H9 (cell line): ENCODE results near the gene SLC4A5. TPM values are rescaled to one million over a fixed set of nuclear protein-coding genes. Genes with fewer than 3 reads are reported as not detected.

Source experiments
- DNase-seq: peaks from one replicate; pipeline ENCODE4 v3.0.0-alpha.2; 2017
- H2AFZ ChIP-seq: one replicate; pipeline ENCODE4 v1.6.1; 2013; ENCODE audit warnings: mild to moderate bottlenecking, low read length, control low read depth, moderate library complexity
- H2AK5ac ChIP-seq: 2 replicates; pipeline ENCODE4 v1.6.1; 2013; ENCODE audit warnings: low read length, control low read depth, mixed read lengths; ENCODE audit not compliant: insufficient read length
- H2BK120ac ChIP-seq: one replicate; pipeline ENCODE4 v1.6.1; 2013; ENCODE audit warnings: low read depth, mild to moderate bottlenecking, low read length, control low read depth, inconsistent platforms; ENCODE audit not compliant: poor library complexity, severe bottlenecking
- H2BK12ac ChIP-seq: 2 replicates; pipeline ENCODE4 v1.6.1; 2013; ENCODE audit warnings: low read length, control low read depth, mixed read lengths, low read depth; ENCODE audit not compliant: insufficient read length
- H2BK15ac ChIP-seq: 2 replicates; pipeline ENCODE4 v1.6.1; 2013; ENCODE audit warnings: low read depth, low read length, control low read depth
- H2BK20ac ChIP-seq: one replicate; pipeline ENCODE4 v1.6.1; 2013; ENCODE audit warnings: low read depth, mild to moderate bottlenecking, low read length, control low read depth, inconsistent platforms; ENCODE audit not compliant: poor library complexity, severe bottlenecking
- H2BK5ac ChIP-seq: 2 replicates; pipeline ENCODE4 v1.6.1; 2013; ENCODE audit warnings: low read length, control low read depth, mixed read lengths; ENCODE audit not compliant: insufficient read length
- H3K14ac ChIP-seq: 2 replicates; pipeline ENCODE4 v1.6.1; 2013; ENCODE audit warnings: low read length, control low read depth; ENCODE audit not compliant: insufficient read depth
- H3K18ac ChIP-seq: 2 replicates; pipeline ENCODE4 v1.6.1; 2013; ENCODE audit warnings: low read depth, mild to moderate bottlenecking, mixed read lengths, low read length, control low read depth; ENCODE audit not compliant: insufficient read length
- H3K23ac ChIP-seq: 2 replicates; pipeline ENCODE4 v1.6.1; 2013; ENCODE audit warnings: low read length, control low read depth, mixed read lengths, low read depth; ENCODE audit not compliant: insufficient read length
- H3K23me2 ChIP-seq: 2 replicates; pipeline ENCODE4 v1.6.1; 2013; ENCODE audit warnings: low read depth, mild to moderate bottlenecking, mixed read lengths, low read length, control low read depth; ENCODE audit not compliant: insufficient read length, poor library complexity, severe bottlenecking
- H3K27ac ChIP-seq: 2 replicates; pipeline ENCODE4 v1.5.1; 2013; ENCODE audit warnings: low read length, control low read depth, mixed read lengths, low read depth; ENCODE audit not compliant: insufficient read length
- H3K27me3 ChIP-seq: 2 replicates; pipeline ENCODE4 v1.6.1; 2013; ENCODE audit warnings: low read length, control low read depth, inconsistent platforms; ENCODE audit not compliant: insufficient read depth
- H3K4ac ChIP-seq: 2 replicates; pipeline ENCODE4 v1.6.1; 2013; ENCODE audit warnings: low read depth, mild to moderate bottlenecking, control low read depth, inconsistent platforms, low read length, moderate library complexity
- H3K4me1 ChIP-seq: 2 replicates; pipeline ENCODE4 v1.6.1; 2013; ENCODE audit warnings: low read length, control low read depth, inconsistent platforms; ENCODE audit not compliant: insufficient read depth
- H3K4me2 ChIP-seq: 2 replicates; pipeline ENCODE4 v1.6.1; 2013; ENCODE audit warnings: low read length, control low read depth, mixed read lengths; ENCODE audit not compliant: insufficient read length, insufficient read depth
- H3K56ac ChIP-seq: 2 replicates; pipeline ENCODE4 v1.6.1; 2013; ENCODE audit warnings: low read depth, mild to moderate bottlenecking, mixed read lengths, low read length, control low read depth; ENCODE audit not compliant: insufficient read length
- H3K79me1 ChIP-seq: 2 replicates; pipeline ENCODE4 v1.6.1; 2013; ENCODE audit warnings: low read depth, mild to moderate bottlenecking, moderate library complexity, low read length, control low read depth, inconsistent platforms; ENCODE audit not compliant: insufficient read depth, poor library complexity, severe bottlenecking
- H3K79me2 ChIP-seq: 2 replicates; pipeline ENCODE4 v1.6.1; 2013; ENCODE audit warnings: low read length, control low read depth, inconsistent platforms; ENCODE audit not compliant: insufficient read depth
- H3K9ac ChIP-seq: 2 replicates; pipeline ENCODE4 v1.6.1; 2013; ENCODE audit warnings: low read length, control low read depth, mixed read lengths; ENCODE audit not compliant: insufficient read length; ENCODE audit errors: extremely low read depth
- H3K9me3 ChIP-seq: one replicate; pipeline ENCODE4 v1.6.1; 2013; ENCODE audit warnings: low read depth, low read length, inconsistent platforms; ENCODE audit not compliant: control insufficient read depth
- H3T11ph ChIP-seq: one replicate; pipeline ENCODE4 v1.6.1; 2013; ENCODE audit warnings: mild to moderate bottlenecking, low read length, control low read depth, inconsistent platforms
- H4K20me1 ChIP-seq: one replicate; pipeline ENCODE4 v1.6.1; 2013; ENCODE audit not compliant: control insufficient read depth, insufficient read length, insufficient read depth
- H4K5ac ChIP-seq: 2 replicates; pipeline ENCODE4 v1.6.1; 2013; ENCODE audit warnings: low read depth, mild to moderate bottlenecking, mixed read lengths, low read length, control low read depth; ENCODE audit not compliant: insufficient read length
- H4K8ac ChIP-seq: replicated peaks from 2 replicates; pipeline ENCODE4 v1.6.1; 2013; ENCODE audit warnings: low read length, control low read depth, mixed read lengths, low read depth; ENCODE audit not compliant: insufficient read length
- H4K91ac ChIP-seq: 2 replicates; pipeline ENCODE4 v1.6.1; 2013; ENCODE audit warnings: low read depth, mild to moderate bottlenecking, moderate library complexity, mixed read lengths, low read length, control low read depth; ENCODE audit not compliant: insufficient read length
- H3K27ac Mint-ChIP-seq, 3 experiments: 2 replicates in 2 of 3; 3 replicates in 1 of 3; pipeline ENCODE4 v1.8.0; 2020 to 2021; ENCODE audit warnings: mixed read lengths in 3 of 3, mild to moderate bottlenecking in 1 of 3, moderate library complexity in 1 of 3
- H3K27me3 Mint-ChIP-seq: 2 replicates; pipeline ENCODE4 v1.8.0; 2021; ENCODE audit warnings: low read depth, mild to moderate bottlenecking, moderate library complexity, mixed read lengths
- H3K36me3 Mint-ChIP-seq, 3 experiments: 2 replicates in 2 of 3; 3 replicates in 1 of 3; pipeline ENCODE4 v1.8.0; 2020 to 2021; ENCODE audit warnings: low read depth in 3 of 3, mixed read lengths in 3 of 3; ENCODE audit not compliant: insufficient read depth in 1 of 3
- H3K4me1 Mint-ChIP-seq, 2 experiments: 2 replicates each; pipeline ENCODE4 v1.8.0; 2020; ENCODE audit warnings: mixed read lengths in 2 of 2
- H3K4me3 Mint-ChIP-seq, 2 experiments: 2 replicates in 1 of 2; 3 replicates in 1 of 2; pipeline ENCODE4 v1.8.0; 2020 to 2021; ENCODE audit warnings: mild to moderate bottlenecking in 2 of 2, mixed read lengths in 2 of 2, moderate library complexity in 1 of 2
- H3K9me3 Mint-ChIP-seq, 2 experiments: 2 replicates in 1 of 2; 3 replicates in 1 of 2; pipeline ENCODE4 v1.8.0; 2020; ENCODE audit warnings: mild to moderate bottlenecking in 2 of 2, mixed read lengths in 2 of 2, moderate library complexity in 1 of 2
- CTCF ChIP-seq: fragments of 200-600 bp; sonication (generic); conservative IDR thresholded peaks from 3 replicates; pipeline ENCODE4 v1.8.0; 2021; ENCODE audit warnings: antibody characterized with exemption, mild to moderate bottlenecking
- WGBS: extraction: QIAGEN DNeasy Blood & Tissue Kit; methylation state at CpG from one replicate; pipeline ENCODE4 v1.1.7; 2013; ENCODE audit warnings: missing lambda C conversion rate, low lambda C conversion rate, mixed read lengths; ENCODE audit not compliant: insufficient read length; ENCODE audit errors: extremely low coverage; 5-methylcytosine and 5-hydroxymethylcytosine counted together
- total RNA-seq: library from RNA; stranded (reverse); gene quantifications from 2 replicates; pipeline ENCODE4 v1.2.1, GENCODE V29; 2021

The SLC4A5 gene
- total RNA-seq, 1 experiment from 2014 or later: 0.50 TPM

- Histone ChIP-seq H3K79me1 (peaks cover 10% of the 10 kb centered on the region), H3T11ph (no peak overlapping the region), H2BK5ac (no peak overlapping the region), H2BK12ac (no peak overlapping the region), H3K9me3 (no peaks in the 10 kb centered on the region), H3K27ac (no peak overlapping the region), H2BK20ac (no peak overlapping the region), H4K91ac (no peak overlapping the region), H4K5ac (no peak overlapping the region), H3K23ac (no peak overlapping the region), H3K27me3 (no peaks in the 10 kb centered on the region), H3K4me2 (peak overlapping the region; percentile 34), H2BK15ac (no peak overlapping the region), H3K9ac (no peak overlapping the region), H2AFZ (no peak overlapping the region), H3K4me1 (peaks cover 7% of the 10 kb centered on the region), H4K8ac (no peak overlapping the region), H4K20me1 (no peaks in the 10 kb centered on the region), H3K14ac (no peak overlapping the region), H3K18ac (no peak overlapping the region), H3K56ac (no peak overlapping the region), H3K4ac (no peak overlapping the region), H2BK120ac (no peak overlapping the region), H3K23me2 (no peaks in the 10 kb centered on the region), H3K79me2 (peaks cover 4% of the 10 kb centered on the region; the same call in 1 of the 2 replicates), H2AK5ac (no peak overlapping the region)
- H3K36me3 Mint-ChIP-seq: peaks cover 26 to 44% (median 42%) of the 10 kb centered on the region in 3 experiments
- H3K4me3 Mint-ChIP-seq: peak overlapping the region; percentile 65 to 83
- TF ChIP-seq CTCF: no peak
- H3K27me3 Mint-ChIP-seq: no peaks in the 10 kb centered on the region
- H3K27ac Mint-ChIP-seq: peak overlapping the region in 2 of 3 experiments; percentile 97 to 99; a peak in 4 of 7 replicates
- H3K4me1 Mint-ChIP-seq: peaks cover 32 to 42% of the 10 kb centered on the region in 2 experiments
- peak; percentile 93 for DNase-seq
- H3K9me3 Mint-ChIP-seq: no peaks in the 10 kb centered on the region
- no CpG with 5 or more reads among the region's 19 CpGs for WGBS
Observed at GRCh38 chr2:74374509-74375205, 31.4 kb upstream of the SLC4A5 start.
